CD4-positive, alpha-beta T cell treated with Interleukin-17A for 1 hour (primary cell): ENCODE measurements around the gene CDK8.

Source experiments
- DNase-seq: peaks from one replicate; pipeline ENCODE4 v3.0.0-alpha.2; 2020

The CDK8 gene

GRCh38 chr13:26449063-26449848 is 195.3 kb downstream of the CDK8 start:
- no peak for DNase-seq
